MM.1S (cell line): ENCODE data around the gene BPIFB3.
"Not testable (repeated sequence)": the region's sequence is repeated elsewhere in the genome, so short reads cannot be mapped to it uniquely, and the experiment has no call there.

Experiments used
- DNase-seq: peaks from one replicate; pipeline ENCODE4 v3.0.0-alpha.2; 2015
- H2AFZ ChIP-seq: fragments of 300-600 bp; sonication (generic); 2 replicates; pipeline ENCODE4 v1.6.0; 2016; ENCODE audit warnings: antibody characterized with exemption, low read length
- H3F3A ChIP-seq: fragments of 300-600 bp; sonication (generic); 2 replicates; pipeline ENCODE4 v1.6.1; 2016; ENCODE audit warnings: mild to moderate bottlenecking, antibody characterized with exemption, low read length, moderate library complexity, mixed read lengths; ENCODE audit not compliant: insufficient read depth
- H3K27ac ChIP-seq: fragments of 300-600 bp; sonication (generic); 2 replicates; pipeline ENCODE4 v1.5.1; 2016; ENCODE audit warnings: mild to moderate bottlenecking, low read length
- H3K27me3 ChIP-seq: fragments of 300-600 bp; sonication (generic); replicated peaks from 2 replicates; pipeline ENCODE4 v1.6.0; 2016; ENCODE audit warnings: low read length; ENCODE audit not compliant: insufficient read depth
- H3K36me3 ChIP-seq: fragments of 300-600 bp; sonication (generic); replicated peaks from 2 replicates; pipeline ENCODE4 v1.6.1; 2016; ENCODE audit warnings: mild to moderate bottlenecking, low read length, mixed read lengths; ENCODE audit not compliant: insufficient read depth
- H3K4me1 ChIP-seq: fragments of 300-600 bp; sonication (generic); 2 replicates; pipeline ENCODE4 v1.6.1; 2016; ENCODE audit warnings: low read length, mixed read lengths
- H3K4me2 ChIP-seq: fragments of 300-600 bp; sonication (generic); 2 replicates; pipeline ENCODE4 v1.6.0; 2016; ENCODE audit warnings: low read depth, low read length
- H3K4me3 ChIP-seq: fragments of 300-600 bp; sonication (generic); 2 replicates; pipeline ENCODE4 v1.5.1; 2016; ENCODE audit warnings: low read length, mixed read lengths
- H3K79me2 ChIP-seq: fragments of 300-600 bp; sonication (generic); 2 replicates; pipeline ENCODE4 v1.6.1; 2016; ENCODE audit warnings: mixed run types, low read length, mixed read lengths
- H3K9ac ChIP-seq: fragments of 300-600 bp; sonication (generic); 2 replicates; pipeline ENCODE4 v1.6.1; 2016; ENCODE audit warnings: low read length, mixed read lengths
- H3K9me2 ChIP-seq: fragments of 300-600 bp; sonication (generic); replicated peaks from 2 replicates; pipeline ENCODE4 v1.6.1; 2016; ENCODE audit warnings: mild to moderate bottlenecking, low read length, mixed read lengths; ENCODE audit not compliant: insufficient read depth
- H3K9me3 ChIP-seq: fragments of 300-600 bp; sonication (generic); replicated peaks from 2 replicates; pipeline ENCODE4 v1.6.1; 2016; ENCODE audit warnings: mild to moderate bottlenecking, low read length, mixed read lengths; ENCODE audit not compliant: insufficient read depth
- H4K20me1 ChIP-seq: fragments of 300-600 bp; sonication (generic); 2 replicates; pipeline ENCODE4 v1.6.1; 2016; ENCODE audit warnings: mild to moderate bottlenecking, low read length, moderate library complexity, mixed read lengths; ENCODE audit not compliant: insufficient read depth
- EZH2 ChIP-seq: fragments of 300-600 bp; sonication (generic); optimal IDR thresholded peaks from 2 replicates; pipeline ENCODE3; 2017; ENCODE audit warnings: low read depth, mild to moderate bottlenecking, antibody characterized with exemption, low read length, mixed read lengths
- EZH2phosphoT487 ChIP-seq: fragments of 300-600 bp; sonication (generic); IDR thresholded peaks from 2 replicates; pipeline ENCODE4 v1.6.1; 2018; ENCODE audit warnings: antibody characterized with exemption, low read length
- TF ChIP-seq, protein P1 (sequence below): fragments of 300-600 bp; sonication (generic); IDR thresholded peaks from 2 replicates; pipeline ENCODE4 v1.5.1; 2016; ENCODE audit warnings: antibody characterized with exemption, low read length, mixed read lengths

BPIFB3 gene

DNA sequence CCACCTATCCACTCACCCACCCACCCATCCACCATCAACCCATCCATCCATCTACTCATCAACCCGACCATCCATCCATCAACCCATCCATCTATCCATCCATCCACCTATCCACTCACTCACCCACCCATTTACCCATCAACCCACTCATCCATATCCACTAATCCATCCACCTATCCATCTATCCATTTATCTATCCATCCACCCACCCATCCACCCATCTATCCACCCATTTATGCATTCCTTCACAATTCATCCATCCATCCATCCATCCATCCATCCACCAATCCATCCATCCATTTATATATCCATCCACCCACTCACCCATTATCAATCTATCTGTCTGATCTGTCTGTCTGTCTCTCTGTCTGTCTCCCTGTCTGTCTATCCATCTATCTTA lies 39.9 kb downstream of the BPIFB3 start:
- no peaks in the 10 kb centered on the region for H4K20me1 ChIP-seq
- TF ChIP-seq, protein P1, sequence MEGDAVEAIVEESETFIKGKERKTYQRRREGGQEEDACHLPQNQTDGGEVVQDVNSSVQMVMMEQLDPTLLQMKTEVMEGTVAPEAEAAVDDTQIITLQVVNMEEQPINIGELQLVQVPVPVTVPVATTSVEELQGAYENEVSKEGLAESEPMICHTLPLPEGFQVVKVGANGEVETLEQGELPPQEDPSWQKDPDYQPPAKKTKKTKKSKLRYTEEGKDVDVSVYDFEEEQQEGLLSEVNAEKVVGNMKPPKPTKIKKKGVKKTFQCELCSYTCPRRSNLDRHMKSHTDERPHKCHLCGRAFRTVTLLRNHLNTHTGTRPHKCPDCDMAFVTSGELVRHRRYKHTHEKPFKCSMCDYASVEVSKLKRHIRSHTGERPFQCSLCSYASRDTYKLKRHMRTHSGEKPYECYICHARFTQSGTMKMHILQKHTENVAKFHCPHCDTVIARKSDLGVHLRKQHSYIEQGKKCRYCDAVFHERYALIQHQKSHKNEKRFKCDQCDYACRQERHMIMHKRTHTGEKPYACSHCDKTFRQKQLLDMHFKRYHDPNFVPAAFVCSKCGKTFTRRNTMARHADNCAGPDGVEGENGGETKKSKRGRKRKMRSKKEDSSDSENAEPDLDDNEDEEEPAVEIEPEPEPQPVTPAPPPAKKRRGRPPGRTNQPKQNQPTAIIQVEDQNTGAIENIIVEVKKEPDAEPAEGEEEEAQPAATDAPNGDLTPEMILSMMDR, result no peak
- TF ChIP-seq EZH2 (no peak), EZH2phosphoT487 (no peak)
- H3K4me2 ChIP-seq, result no peak overlapping the region
- no peak overlapping the region for H2AFZ ChIP-seq
- no peak overlapping the region for H3K27ac ChIP-seq
- H3F3A ChIP-seq, result no peaks in the 10 kb centered on the region
- H3K36me3 ChIP-seq, result no peaks in the 10 kb centered on the region
- no peaks in the 10 kb centered on the region for H3K9me3 ChIP-seq
- no peak overlapping the region for H3K4me3 ChIP-seq
- no peak overlapping the region for H3K9ac ChIP-seq
- no peaks in the 10 kb centered on the region for H3K4me1 ChIP-seq
- DNase-seq, result no peak
- H3K79me2 ChIP-seq, result no peaks in the 10 kb centered on the region
- H3K9me2 ChIP-seq, result no peaks in the 10 kb centered on the region
- peaks cover 37% of the 10 kb centered on the region for H3K27me3 ChIP-seq

DNA sequence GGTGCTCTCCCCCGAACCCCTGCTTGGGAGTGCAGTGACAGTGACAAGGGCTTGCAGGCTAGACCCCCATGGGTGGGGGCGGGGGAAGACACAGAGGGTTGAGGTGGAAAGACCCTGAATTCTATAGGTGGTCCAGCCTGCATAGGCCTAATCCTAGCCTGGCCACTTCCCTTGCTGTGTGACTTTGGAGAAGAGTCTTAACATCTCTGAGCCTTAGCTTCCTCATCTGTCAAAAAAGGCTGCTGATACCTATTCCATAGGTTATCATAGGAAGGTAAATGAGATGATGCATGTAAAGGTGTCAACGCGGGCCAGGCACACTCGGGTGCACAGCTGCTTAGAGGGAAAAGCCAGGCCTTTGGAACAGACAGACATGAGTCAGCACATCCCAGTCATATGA lies 41.5 kb downstream of the BPIFB3 start:
- Histone ChIP-seq H3K27me3 (peaks cover 27% of the 10 kb centered on the region), H3K4me1 (no peaks in the 10 kb centered on the region), H2AFZ (no peak overlapping the region), H3K4me3 (no peak overlapping the region), H3F3A (no peaks in the 10 kb centered on the region), H3K9me3 (no peaks in the 10 kb centered on the region), H3K36me3 (no peaks in the 10 kb centered on the region), H3K4me2 (no peak overlapping the region), H4K20me1 (no peaks in the 10 kb centered on the region), H3K9ac (no peak overlapping the region), H3K79me2 (no peaks in the 10 kb centered on the region), H3K27ac (no peak overlapping the region), H3K9me2 (no peaks in the 10 kb centered on the region)
- TF ChIP-seq, protein P1, result no peak
- no peak for DNase-seq

- H3K27ac ChIP-seq, result not testable (repeated sequence)
Observed at GRCh38 chr20:33095902-33096584, 42.3 kb downstream of the BPIFB3 start.

More at GRCh38 chr20:33095902-33096584, 42.3 kb downstream of the BPIFB3 start:
- peaks cover 26% of the 10 kb centered on the region for H3K27me3 ChIP-seq
- TF ChIP-seq, protein P1, result peak; percentile 74
- peak; percentile 46 for DNase-seq
- H3K4me1 ChIP-seq, H3K9me3 ChIP-seq, H3K9me2 ChIP-seq, H2AFZ ChIP-seq, H3K4me3 ChIP-seq, H4K20me1 ChIP-seq, H3K9ac ChIP-seq, H3F3A ChIP-seq, H3K36me3 ChIP-seq, H3K79me2 ChIP-seq, H3K4me2 ChIP-seq: not testable (repeated sequence)
